SK-N-SH (cell line): ENCODE data around the gene SERPINA1.

Experiments used
- EP300 ChIP-seq, 2 experiments: IDR thresholded peaks; 2 replicates each; pipeline versions ENCODE4 v1.4.0 to v1.6.1; 2012; ENCODE audit warnings: borderline replicate concordance in 1 of 2, low read depth in 1 of 2, low read length in 1 of 2
- GATA2 ChIP-seq: sonication (generic); formaldehyde crosslinking; IDR thresholded peaks from 2 replicates; pipeline ENCODE4 v1.5.0; 2020; ENCODE audit warnings: mild to moderate bottlenecking, missing genetic modification reagents
- JUND ChIP-seq: IDR thresholded peaks from 2 replicates; pipeline ENCODE4 v1.4.0; 2012
- POLR2AphosphoS5 ChIP-seq: IDR thresholded peaks from 2 replicates; pipeline ENCODE4 v1.6.1; 2012; ENCODE audit warnings: low read depth, low read length
- RAD21 ChIP-seq: IDR thresholded peaks from 2 replicates; pipeline ENCODE4 v1.6.1; 2012; ENCODE audit warnings: mild to moderate bottlenecking, low read length
- RCOR1 ChIP-seq: fragments of 150-350 bp; IDR thresholded peaks from 2 replicates; pipeline ENCODE4 v1.6.1; 2017; ENCODE audit warnings: antibody characterized with exemption, low read length
- SIN3A ChIP-seq: IDR thresholded peaks from 2 replicates; pipeline ENCODE4 v1.6.1; 2012; ENCODE audit warnings: low read depth, mild to moderate bottlenecking, low read length, moderate library complexity, borderline replicate concordance
- TEAD4 ChIP-seq: IDR thresholded peaks from 2 replicates; pipeline ENCODE4 v1.4.0; 2012; ENCODE audit warnings: mild to moderate bottlenecking, borderline replicate concordance; ENCODE audit not compliant: insufficient read depth
- TF ChIP-seq, protein P1 (sequence below): fragments of 200-600 bp; sonication (generic); IDR thresholded peaks from 2 replicates; pipeline ENCODE4 v1.6.1; 2017; ENCODE audit warnings: antibody characterized with exemption, mild to moderate bottlenecking, moderate library complexity
- TF ChIP-seq, protein P2 (sequence below): fragments of 150-350 bp; IDR thresholded peaks from 2 replicates; pipeline ENCODE4 v1.6.1; 2017; ENCODE audit warnings: antibody characterized with exemption, low read length, low read depth, borderline replicate concordance
- TF ChIP-seq, protein P3 (sequence below): IDR thresholded peaks from 2 replicates; pipeline ENCODE4 v1.4.0; 2012; ENCODE audit warnings: low read depth, borderline replicate concordance

DNA sequence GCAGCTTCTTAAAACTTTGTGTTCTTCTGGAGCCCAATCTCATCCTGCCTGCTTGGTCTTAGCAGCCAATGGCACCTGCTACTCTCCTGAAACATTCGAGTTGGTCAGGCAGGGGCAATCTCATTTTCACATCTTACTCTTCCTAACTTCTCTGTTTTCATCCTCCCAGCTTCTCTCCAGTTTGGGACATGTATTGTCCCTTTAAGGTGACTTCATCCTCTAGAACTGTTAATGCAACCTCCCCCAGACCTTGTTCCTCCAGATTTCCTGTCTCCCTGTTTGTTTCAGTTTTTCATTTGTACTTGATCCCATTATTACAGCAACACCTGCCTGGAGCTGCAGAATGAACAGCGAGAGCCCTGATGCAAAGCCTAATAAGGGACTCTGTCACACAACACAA lies 32.9 kb upstream of the SERPINA1 start:
- TF ChIP-seq, protein P1, sequence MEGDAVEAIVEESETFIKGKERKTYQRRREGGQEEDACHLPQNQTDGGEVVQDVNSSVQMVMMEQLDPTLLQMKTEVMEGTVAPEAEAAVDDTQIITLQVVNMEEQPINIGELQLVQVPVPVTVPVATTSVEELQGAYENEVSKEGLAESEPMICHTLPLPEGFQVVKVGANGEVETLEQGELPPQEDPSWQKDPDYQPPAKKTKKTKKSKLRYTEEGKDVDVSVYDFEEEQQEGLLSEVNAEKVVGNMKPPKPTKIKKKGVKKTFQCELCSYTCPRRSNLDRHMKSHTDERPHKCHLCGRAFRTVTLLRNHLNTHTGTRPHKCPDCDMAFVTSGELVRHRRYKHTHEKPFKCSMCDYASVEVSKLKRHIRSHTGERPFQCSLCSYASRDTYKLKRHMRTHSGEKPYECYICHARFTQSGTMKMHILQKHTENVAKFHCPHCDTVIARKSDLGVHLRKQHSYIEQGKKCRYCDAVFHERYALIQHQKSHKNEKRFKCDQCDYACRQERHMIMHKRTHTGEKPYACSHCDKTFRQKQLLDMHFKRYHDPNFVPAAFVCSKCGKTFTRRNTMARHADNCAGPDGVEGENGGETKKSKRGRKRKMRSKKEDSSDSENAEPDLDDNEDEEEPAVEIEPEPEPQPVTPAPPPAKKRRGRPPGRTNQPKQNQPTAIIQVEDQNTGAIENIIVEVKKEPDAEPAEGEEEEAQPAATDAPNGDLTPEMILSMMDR = no peak
- TF ChIP-seq, protein P2, sequence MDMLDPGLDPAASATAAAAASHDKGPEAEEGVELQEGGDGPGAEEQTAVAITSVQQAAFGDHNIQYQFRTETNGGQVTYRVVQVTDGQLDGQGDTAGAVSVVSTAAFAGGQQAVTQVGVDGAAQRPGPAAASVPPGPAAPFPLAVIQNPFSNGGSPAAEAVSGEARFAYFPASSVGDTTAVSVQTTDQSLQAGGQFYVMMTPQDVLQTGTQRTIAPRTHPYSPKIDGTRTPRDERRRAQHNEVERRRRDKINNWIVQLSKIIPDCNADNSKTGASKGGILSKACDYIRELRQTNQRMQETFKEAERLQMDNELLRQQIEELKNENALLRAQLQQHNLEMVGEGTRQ = no peak
- no peak for TF ChIP-seq TEAD4
- no peak for TF ChIP-seq JUND
- no peak for TF ChIP-seq RAD21
- no peak for TF ChIP-seq SIN3A
- TF ChIP-seq, protein P3, sequence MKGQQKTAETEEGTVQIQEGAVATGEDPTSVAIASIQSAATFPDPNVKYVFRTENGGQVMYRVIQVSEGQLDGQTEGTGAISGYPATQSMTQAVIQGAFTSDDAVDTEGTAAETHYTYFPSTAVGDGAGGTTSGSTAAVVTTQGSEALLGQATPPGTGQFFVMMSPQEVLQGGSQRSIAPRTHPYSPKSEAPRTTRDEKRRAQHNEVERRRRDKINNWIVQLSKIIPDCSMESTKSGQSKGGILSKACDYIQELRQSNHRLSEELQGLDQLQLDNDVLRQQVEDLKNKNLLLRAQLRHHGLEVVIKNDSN = no peak
- TF ChIP-seq RCOR1 = no peak
- TF ChIP-seq GATA2 (CRISPR knock-in tag) = no peak
- TF ChIP-seq EP300 (IDR thresholded peaks at IDR 0.05; ENCODE audit: borderline replicate concordance in 1 of 2, low read depth in 1 of 2, low read length in 1 of 2) = no peak
- TF ChIP-seq POLR2AphosphoS5 = no peak
